H9 (cell line): ENCODE measurements around the gene CMTM8. TPM values are rescaled to one million over a fixed set of nuclear protein-coding genes. Genes with fewer than 3 reads are reported as not detected.

Source experiments
- DNase-seq: peaks from one replicate; pipeline ENCODE4 v3.0.0-alpha.2; 2017
- H2AFZ ChIP-seq: one replicate; pipeline ENCODE4 v1.6.1; 2013; ENCODE audit warnings: mild to moderate bottlenecking, low read length, control low read depth, moderate library complexity
- H2AK5ac ChIP-seq: 2 replicates; pipeline ENCODE4 v1.6.1; 2013; ENCODE audit warnings: low read length, control low read depth, mixed read lengths; ENCODE audit not compliant: insufficient read length
- H2BK120ac ChIP-seq: one replicate; pipeline ENCODE4 v1.6.1; 2013; ENCODE audit warnings: low read depth, mild to moderate bottlenecking, low read length, control low read depth, inconsistent platforms; ENCODE audit not compliant: poor library complexity, severe bottlenecking
- H2BK12ac ChIP-seq: 2 replicates; pipeline ENCODE4 v1.6.1; 2013; ENCODE audit warnings: low read length, control low read depth, mixed read lengths, low read depth; ENCODE audit not compliant: insufficient read length
- H2BK15ac ChIP-seq: 2 replicates; pipeline ENCODE4 v1.6.1; 2013; ENCODE audit warnings: low read depth, low read length, control low read depth
- H2BK20ac ChIP-seq: one replicate; pipeline ENCODE4 v1.6.1; 2013; ENCODE audit warnings: low read depth, mild to moderate bottlenecking, low read length, control low read depth, inconsistent platforms; ENCODE audit not compliant: poor library complexity, severe bottlenecking
- H2BK5ac ChIP-seq: 2 replicates; pipeline ENCODE4 v1.6.1; 2013; ENCODE audit warnings: low read length, control low read depth, mixed read lengths; ENCODE audit not compliant: insufficient read length
- H3K14ac ChIP-seq: 2 replicates; pipeline ENCODE4 v1.6.1; 2013; ENCODE audit warnings: low read length, control low read depth; ENCODE audit not compliant: insufficient read depth
- H3K18ac ChIP-seq: 2 replicates; pipeline ENCODE4 v1.6.1; 2013; ENCODE audit warnings: low read depth, mild to moderate bottlenecking, mixed read lengths, low read length, control low read depth; ENCODE audit not compliant: insufficient read length
- H3K23ac ChIP-seq: 2 replicates; pipeline ENCODE4 v1.6.1; 2013; ENCODE audit warnings: low read length, control low read depth, mixed read lengths, low read depth; ENCODE audit not compliant: insufficient read length
- H3K23me2 ChIP-seq: 2 replicates; pipeline ENCODE4 v1.6.1; 2013; ENCODE audit warnings: low read depth, mild to moderate bottlenecking, mixed read lengths, low read length, control low read depth; ENCODE audit not compliant: insufficient read length, poor library complexity, severe bottlenecking
- H3K27ac ChIP-seq: 2 replicates; pipeline ENCODE4 v1.5.1; 2013; ENCODE audit warnings: low read length, control low read depth, mixed read lengths, low read depth; ENCODE audit not compliant: insufficient read length
- H3K27me3 ChIP-seq: 2 replicates; pipeline ENCODE4 v1.6.1; 2013; ENCODE audit warnings: low read length, control low read depth, inconsistent platforms; ENCODE audit not compliant: insufficient read depth
- H3K4ac ChIP-seq: 2 replicates; pipeline ENCODE4 v1.6.1; 2013; ENCODE audit warnings: low read depth, mild to moderate bottlenecking, control low read depth, inconsistent platforms, low read length, moderate library complexity
- H3K4me1 ChIP-seq: 2 replicates; pipeline ENCODE4 v1.6.1; 2013; ENCODE audit warnings: low read length, control low read depth, inconsistent platforms; ENCODE audit not compliant: insufficient read depth
- H3K4me2 ChIP-seq: 2 replicates; pipeline ENCODE4 v1.6.1; 2013; ENCODE audit warnings: low read length, control low read depth, mixed read lengths; ENCODE audit not compliant: insufficient read length, insufficient read depth
- H3K56ac ChIP-seq: 2 replicates; pipeline ENCODE4 v1.6.1; 2013; ENCODE audit warnings: low read depth, mild to moderate bottlenecking, mixed read lengths, low read length, control low read depth; ENCODE audit not compliant: insufficient read length
- H3K79me1 ChIP-seq: 2 replicates; pipeline ENCODE4 v1.6.1; 2013; ENCODE audit warnings: low read depth, mild to moderate bottlenecking, moderate library complexity, low read length, control low read depth, inconsistent platforms; ENCODE audit not compliant: insufficient read depth, poor library complexity, severe bottlenecking
- H3K79me2 ChIP-seq: 2 replicates; pipeline ENCODE4 v1.6.1; 2013; ENCODE audit warnings: low read length, control low read depth, inconsistent platforms; ENCODE audit not compliant: insufficient read depth
- H3K9ac ChIP-seq: 2 replicates; pipeline ENCODE4 v1.6.1; 2013; ENCODE audit warnings: low read length, control low read depth, mixed read lengths; ENCODE audit not compliant: insufficient read length; ENCODE audit errors: extremely low read depth
- H3K9me3 ChIP-seq: one replicate; pipeline ENCODE4 v1.6.1; 2013; ENCODE audit warnings: low read depth, low read length, inconsistent platforms; ENCODE audit not compliant: control insufficient read depth
- H3T11ph ChIP-seq: one replicate; pipeline ENCODE4 v1.6.1; 2013; ENCODE audit warnings: mild to moderate bottlenecking, low read length, control low read depth, inconsistent platforms
- H4K20me1 ChIP-seq: one replicate; pipeline ENCODE4 v1.6.1; 2013; ENCODE audit not compliant: control insufficient read depth, insufficient read length, insufficient read depth
- H4K5ac ChIP-seq: 2 replicates; pipeline ENCODE4 v1.6.1; 2013; ENCODE audit warnings: low read depth, mild to moderate bottlenecking, mixed read lengths, low read length, control low read depth; ENCODE audit not compliant: insufficient read length
- H4K8ac ChIP-seq: replicated peaks from 2 replicates; pipeline ENCODE4 v1.6.1; 2013; ENCODE audit warnings: low read length, control low read depth, mixed read lengths, low read depth; ENCODE audit not compliant: insufficient read length
- H4K91ac ChIP-seq: 2 replicates; pipeline ENCODE4 v1.6.1; 2013; ENCODE audit warnings: low read depth, mild to moderate bottlenecking, moderate library complexity, mixed read lengths, low read length, control low read depth; ENCODE audit not compliant: insufficient read length
- H3K27ac Mint-ChIP-seq, 3 experiments: 2 replicates in 2 of 3; 3 replicates in 1 of 3; pipeline ENCODE4 v1.8.0; 2020 to 2021; ENCODE audit warnings: mixed read lengths in 3 of 3, mild to moderate bottlenecking in 1 of 3, moderate library complexity in 1 of 3
- H3K27me3 Mint-ChIP-seq: 2 replicates; pipeline ENCODE4 v1.8.0; 2021; ENCODE audit warnings: low read depth, mild to moderate bottlenecking, moderate library complexity, mixed read lengths
- H3K36me3 Mint-ChIP-seq, 3 experiments: 2 replicates in 2 of 3; 3 replicates in 1 of 3; pipeline ENCODE4 v1.8.0; 2020 to 2021; ENCODE audit warnings: low read depth in 3 of 3, mixed read lengths in 3 of 3; ENCODE audit not compliant: insufficient read depth in 1 of 3
- H3K4me1 Mint-ChIP-seq, 2 experiments: 2 replicates each; pipeline ENCODE4 v1.8.0; 2020; ENCODE audit warnings: mixed read lengths in 2 of 2
- H3K4me3 Mint-ChIP-seq, 2 experiments: 2 replicates in 1 of 2; 3 replicates in 1 of 2; pipeline ENCODE4 v1.8.0; 2020 to 2021; ENCODE audit warnings: mild to moderate bottlenecking in 2 of 2, mixed read lengths in 2 of 2, moderate library complexity in 1 of 2
- H3K9me3 Mint-ChIP-seq, 2 experiments: 2 replicates in 1 of 2; 3 replicates in 1 of 2; pipeline ENCODE4 v1.8.0; 2020; ENCODE audit warnings: mild to moderate bottlenecking in 2 of 2, mixed read lengths in 2 of 2, moderate library complexity in 1 of 2
- CTCF ChIP-seq: fragments of 200-600 bp; sonication (generic); conservative IDR thresholded peaks from 3 replicates; pipeline ENCODE4 v1.8.0; 2021; ENCODE audit warnings: antibody characterized with exemption, mild to moderate bottlenecking
- WGBS: extraction: QIAGEN DNeasy Blood & Tissue Kit; methylation state at CpG from one replicate; pipeline ENCODE4 v1.1.7; 2013; ENCODE audit warnings: missing lambda C conversion rate, low lambda C conversion rate, mixed read lengths; ENCODE audit not compliant: insufficient read length; ENCODE audit errors: extremely low coverage; 5-methylcytosine and 5-hydroxymethylcytosine counted together
- total RNA-seq: library from RNA; stranded (reverse); gene quantifications from 2 replicates; pipeline ENCODE4 v1.2.1, GENCODE V29; 2021

Gene CMTM8
- total RNA-seq, 1 experiment from 2014 or later: 4.0 TPM

- no peak overlapping the region for H2BK120ac ChIP-seq
- no peak overlapping the region for H3K27ac Mint-ChIP-seq
- peaks cover 2% of the 10 kb centered on the region; the same call in 1 of the 2 replicates for H3K27me3 Mint-ChIP-seq
Observed at GRCh38 chr3:32219537-32219936, 18.9 kb upstream of the CMTM8 start.

More at GRCh38 chr3:32219537-32219936, 18.9 kb upstream of the CMTM8 start:
- Histone ChIP-seq H3K23ac (no peak overlapping the region), H2BK5ac (no peak overlapping the region), H3K79me1 (no peaks in the 10 kb centered on the region), H4K8ac (no peak overlapping the region), H4K20me1 (no peaks in the 10 kb centered on the region), H3K23me2 (no peaks in the 10 kb centered on the region), H2BK12ac (no peak overlapping the region), H3K4ac (no peak overlapping the region), H3K4me1 (no peaks in the 10 kb centered on the region), H3K9me3 (no peaks in the 10 kb centered on the region), H3K27me3 (no peaks in the 10 kb centered on the region), H4K91ac (no peak overlapping the region), H3K14ac (no peak overlapping the region), H2AK5ac (no peak overlapping the region), H3K79me2 (no peaks in the 10 kb centered on the region), H2BK15ac (no peak overlapping the region), H2AFZ (no peak overlapping the region), H2BK20ac (no peak overlapping the region), H3K27ac (no peak overlapping the region), H3K4me2 (no peak overlapping the region), H3K9ac (no peak overlapping the region), H4K5ac (no peak overlapping the region), H3K56ac (no peak overlapping the region), H3K18ac (no peak overlapping the region), H3T11ph (no peak overlapping the region)
- no peaks in the 10 kb centered on the region for H3K36me3 Mint-ChIP-seq
- WGBS: no CpG with 5 or more reads among the region's 4 CpGs
- H3K9me3 Mint-ChIP-seq: no peaks in the 10 kb centered on the region; a peak in 2 of 5 replicates
- TF ChIP-seq CTCF: no peak
- peaks cover 0 to 5% of the 10 kb centered on the region in 2 experiments; a peak in 2 of 4 replicates for H3K4me1 Mint-ChIP-seq
- H3K4me3 Mint-ChIP-seq: no peak overlapping the region
- no peak for DNase-seq
